Measurements from ENCODE around the gene TMEM18.

DNA sequence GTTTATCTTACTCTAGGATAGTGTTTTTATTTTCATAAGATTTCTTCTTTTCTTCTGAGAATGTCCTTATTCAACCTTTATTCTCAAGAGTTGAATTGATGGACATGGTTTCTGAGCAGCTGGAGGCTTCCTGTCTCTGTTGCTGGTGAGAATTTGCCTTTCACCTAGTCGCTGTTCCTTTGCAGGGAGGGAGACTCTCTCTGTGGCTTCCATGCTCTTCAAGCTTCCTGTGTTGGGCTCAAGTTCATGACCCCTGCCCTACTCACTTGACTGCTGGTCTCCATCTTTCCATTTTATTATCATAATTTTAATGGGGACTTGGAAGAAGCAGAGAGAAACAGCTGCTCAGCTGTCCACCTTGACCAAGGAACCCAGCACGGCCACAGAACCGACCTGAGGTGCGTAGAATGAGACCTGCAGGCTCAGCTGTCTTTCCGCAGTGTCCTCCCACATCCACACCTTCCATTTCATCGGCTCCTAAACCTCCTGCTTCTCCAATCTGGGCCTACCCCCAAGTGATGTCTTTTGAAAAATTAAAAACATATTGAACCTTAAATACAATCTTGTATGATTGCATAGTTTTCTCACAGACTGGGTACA lies 24.2 kb downstream of the TMEM18 start:
- TF ChIP-seq ZNF792 (tag by site-specific recombination; IDR thresholded peaks at IDR 0.05) (no peak), KLF16 (tag by site-specific recombination; IDR thresholded peaks at IDR 0.05) (no peak), ZFHX2 (tag by site-specific recombination; conservative IDR thresholded peaks at IDR 0.05) (no peak), ZBTB1 (tag by site-specific recombination; IDR thresholded peaks at IDR 0.05) (no peak), ZNF843 (tag by site-specific recombination; IDR thresholded peaks at IDR 0.05) (no peak), ZNF274 (IDR thresholded peaks at IDR 0.05; ENCODE audit: low read length) (no peak), ZNF274 (tag by site-specific recombination; IDR thresholded peaks at IDR 0.05; ENCODE audit: borderline replicate concordance) (no peak), ZNF629 (tag by site-specific recombination; IDR thresholded peaks at IDR 0.05) (no peak), ZNF24 (tag by site-specific recombination; IDR thresholded peaks at IDR 0.05) (no peak), YY1 (tag by site-specific recombination; IDR thresholded peaks at IDR 0.05) (no peak)
- TF ChIP-seq, protein P1, sequence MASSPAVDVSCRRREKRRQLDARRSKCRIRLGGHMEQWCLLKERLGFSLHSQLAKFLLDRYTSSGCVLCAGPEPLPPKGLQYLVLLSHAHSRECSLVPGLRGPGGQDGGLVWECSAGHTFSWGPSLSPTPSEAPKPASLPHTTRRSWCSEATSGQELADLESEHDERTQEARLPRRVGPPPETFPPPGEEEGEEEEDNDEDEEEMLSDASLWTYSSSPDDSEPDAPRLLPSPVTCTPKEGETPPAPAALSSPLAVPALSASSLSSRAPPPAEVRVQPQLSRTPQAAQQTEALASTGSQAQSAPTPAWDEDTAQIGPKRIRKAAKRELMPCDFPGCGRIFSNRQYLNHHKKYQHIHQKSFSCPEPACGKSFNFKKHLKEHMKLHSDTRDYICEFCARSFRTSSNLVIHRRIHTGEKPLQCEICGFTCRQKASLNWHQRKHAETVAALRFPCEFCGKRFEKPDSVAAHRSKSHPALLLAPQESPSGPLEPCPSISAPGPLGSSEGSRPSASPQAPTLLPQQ (tag by site-specific recombination; IDR thresholded peaks at IDR 0.05) = no peak
- TF ChIP-seq, protein P2, sequence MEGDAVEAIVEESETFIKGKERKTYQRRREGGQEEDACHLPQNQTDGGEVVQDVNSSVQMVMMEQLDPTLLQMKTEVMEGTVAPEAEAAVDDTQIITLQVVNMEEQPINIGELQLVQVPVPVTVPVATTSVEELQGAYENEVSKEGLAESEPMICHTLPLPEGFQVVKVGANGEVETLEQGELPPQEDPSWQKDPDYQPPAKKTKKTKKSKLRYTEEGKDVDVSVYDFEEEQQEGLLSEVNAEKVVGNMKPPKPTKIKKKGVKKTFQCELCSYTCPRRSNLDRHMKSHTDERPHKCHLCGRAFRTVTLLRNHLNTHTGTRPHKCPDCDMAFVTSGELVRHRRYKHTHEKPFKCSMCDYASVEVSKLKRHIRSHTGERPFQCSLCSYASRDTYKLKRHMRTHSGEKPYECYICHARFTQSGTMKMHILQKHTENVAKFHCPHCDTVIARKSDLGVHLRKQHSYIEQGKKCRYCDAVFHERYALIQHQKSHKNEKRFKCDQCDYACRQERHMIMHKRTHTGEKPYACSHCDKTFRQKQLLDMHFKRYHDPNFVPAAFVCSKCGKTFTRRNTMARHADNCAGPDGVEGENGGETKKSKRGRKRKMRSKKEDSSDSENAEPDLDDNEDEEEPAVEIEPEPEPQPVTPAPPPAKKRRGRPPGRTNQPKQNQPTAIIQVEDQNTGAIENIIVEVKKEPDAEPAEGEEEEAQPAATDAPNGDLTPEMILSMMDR (tag by site-specific recombination; IDR thresholded peaks at IDR 0.05) = no peak
- TF ChIP-seq, protein P3, sequence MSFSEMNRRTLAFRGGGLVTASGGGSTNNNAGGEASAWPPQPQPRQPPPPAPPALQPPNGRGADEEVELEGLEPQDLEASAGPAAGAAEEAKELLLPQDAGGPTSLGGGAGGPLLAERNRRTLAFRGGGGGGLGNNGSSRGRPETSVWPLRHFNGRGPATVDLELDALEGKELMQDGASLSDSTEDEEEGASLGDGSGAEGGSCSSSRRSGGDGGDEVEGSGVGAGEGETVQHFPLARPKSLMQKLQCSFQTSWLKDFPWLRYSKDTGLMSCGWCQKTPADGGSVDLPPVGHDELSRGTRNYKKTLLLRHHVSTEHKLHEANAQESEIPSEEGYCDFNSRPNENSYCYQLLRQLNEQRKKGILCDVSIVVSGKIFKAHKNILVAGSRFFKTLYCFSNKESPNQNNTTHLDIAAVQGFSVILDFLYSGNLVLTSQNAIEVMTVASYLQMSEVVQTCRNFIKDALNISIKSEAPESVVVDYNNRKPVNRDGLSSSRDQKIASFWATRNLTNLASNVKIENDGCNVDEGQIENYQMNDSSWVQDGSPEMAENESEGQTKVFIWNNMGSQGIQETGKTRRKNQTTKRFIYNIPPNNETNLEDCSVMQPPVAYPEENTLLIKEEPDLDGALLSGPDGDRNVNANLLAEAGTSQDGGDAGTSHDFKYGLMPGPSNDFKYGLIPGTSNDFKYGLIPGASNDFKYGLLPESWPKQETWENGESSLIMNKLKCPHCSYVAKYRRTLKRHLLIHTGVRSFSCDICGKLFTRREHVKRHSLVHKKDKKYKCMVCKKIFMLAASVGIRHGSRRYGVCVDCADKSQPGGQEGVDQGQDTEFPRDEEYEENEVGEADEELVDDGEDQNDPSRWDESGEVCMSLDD (tag by site-specific recombination; IDR thresholded peaks at IDR 0.05) = no peak
- TF ChIP-seq, protein P4, sequence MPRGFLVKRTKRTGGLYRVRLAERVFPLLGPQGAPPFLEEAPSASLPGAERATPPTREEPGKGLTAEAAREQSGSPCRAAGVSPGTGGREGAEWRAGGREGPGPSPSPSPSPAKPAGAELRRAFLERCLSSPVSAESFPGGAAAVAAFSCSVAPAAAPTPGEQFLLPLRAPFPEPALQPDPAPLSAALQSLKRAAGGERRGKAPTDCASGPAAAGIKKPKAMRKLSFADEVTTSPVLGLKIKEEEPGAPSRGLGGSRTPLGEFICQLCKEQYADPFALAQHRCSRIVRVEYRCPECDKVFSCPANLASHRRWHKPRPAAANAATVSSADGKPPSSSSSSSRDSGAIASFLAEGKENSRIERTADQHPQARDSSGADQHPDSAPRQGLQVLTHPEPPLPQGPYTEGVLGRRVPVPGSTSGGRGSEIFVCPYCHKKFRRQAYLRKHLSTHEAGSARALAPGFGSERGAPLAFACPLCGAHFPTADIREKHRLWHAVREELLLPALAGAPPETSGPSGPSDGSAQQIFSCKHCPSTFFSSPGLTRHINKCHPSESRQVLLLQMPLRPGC (tag by site-specific recombination; IDR thresholded peaks at IDR 0.05) = no peak

Measured in HEK293 (cell line).